Activated CD4-positive, alpha-beta T cell treated with anti-CD3 and anti-CD28 coated beads, Interleukin-2, amount 10 ng/mL, durations not matched to agents 7 days and 5 days (primary cell): ENCODE results near the gene APOBEC3H. TPM values are rescaled to one million over a fixed set of nuclear protein-coding genes. Genes with fewer than 3 reads are reported as not detected.

Experiments
- CTCF ChIA-PET: fragments of 350-600 bp; sonication (Branson Sonifier 250); formaldehyde crosslinking; loops from one replicate; lab custom pipeline; 2021; ENCODE audit warnings: antibody characterized with exemption; lab: Charles Lee
- POLR2A ChIA-PET: fragments of 350-600 bp; sonication (Branson Sonifier 250); formaldehyde crosslinking; loops from one replicate; lab custom pipeline; 2021; ENCODE audit warnings: antibody characterized with exemption; lab: Charles Lee
- DNase-seq: peaks from one replicate; pipeline ENCODE4 v3.0.0-alpha.2; 2020
- H3K27ac Mint-ChIP-seq: one replicate; pipeline ENCODE4 v1.8.0; 2021; ENCODE audit warnings: mild to moderate bottlenecking, moderate library complexity, mixed read lengths
- H3K27me3 Mint-ChIP-seq: one replicate; pipeline ENCODE4 v1.8.0; 2021; ENCODE audit warnings: mixed read lengths
- H3K36me3 Mint-ChIP-seq: one replicate; pipeline ENCODE4 v1.8.0; 2021; ENCODE audit warnings: low read depth, mixed read lengths
- H3K4me1 Mint-ChIP-seq: one replicate; pipeline ENCODE4 v1.8.0; 2021; ENCODE audit warnings: mixed read lengths
- H3K4me3 Mint-ChIP-seq: one replicate; pipeline ENCODE4 v1.8.0; 2021; ENCODE audit warnings: mild to moderate bottlenecking, moderate library complexity, mixed read lengths
- H3K9me3 Mint-ChIP-seq: one replicate; pipeline ENCODE4 v1.8.0; 2021; ENCODE audit warnings: mixed read lengths
- total RNA-seq, 2 experiments: library from RNA; stranded (reverse); gene quantifications; one replicate each; pipeline ENCODE4 v1.2.3, GENCODE V29; 2021

The APOBEC3H gene
- total RNA-seq, 2 experiments from 2014 or later: 46.0 to 54.3 TPM

- no peak overlapping the region for H3K27ac Mint-ChIP-seq
- H3K4me1 Mint-ChIP-seq: peaks cover 29% of the 10 kb centered on the region
- peaks cover 7% of the 10 kb centered on the region for H3K36me3 Mint-ChIP-seq
- ChIA-PET CTCF (no interaction called here), POLR2A (no interaction called here)
- DNase-seq: no peak
- H3K27me3 Mint-ChIP-seq: no peaks in the 10 kb centered on the region
- no peak overlapping the region for H3K4me3 Mint-ChIP-seq
- no peaks in the 10 kb centered on the region for H3K9me3 Mint-ChIP-seq
Observed at GRCh38 chr22:39103431-39103830, 6.4 kb downstream of the APOBEC3H start.

- POLR2A ChIA-PET: no interaction called here
Observed at GRCh38 chr22:39106326-39106725, 9.3 kb downstream of the APOBEC3H start.

GRCh38 chr22:39108487-39108886 lies 11.4 kb downstream of the APOBEC3H start:
- Mint-ChIP-seq H3K4me3 (no peak overlapping the region), H3K36me3 (peaks cover 1% of the 10 kb centered on the region), H3K27me3 (no peaks in the 10 kb centered on the region), H3K4me1 (peaks cover 8% of the 10 kb centered on the region), H3K9me3 (no peaks in the 10 kb centered on the region), H3K27ac (no peak overlapping the region)
- POLR2A ChIA-PET: no interaction called here
- no peak for DNase-seq
- CTCF ChIA-PET: interaction anchor here (0.9 to 1.4 kb wide), 2 partner anchors 9 to 239 kb away, joined by 3 read pairs; no protein-coding TSS in a partner anchor

More at GRCh38 chr22:39106326-39106725, 9.3 kb downstream of the APOBEC3H start:
- Mint-ChIP-seq H3K4me1 (peaks cover 10% of the 10 kb centered on the region), H3K27ac (no peak overlapping the region), H3K27me3 (no peaks in the 10 kb centered on the region), H3K9me3 (no peaks in the 10 kb centered on the region), H3K4me3 (no peak overlapping the region), H3K36me3 (peaks cover 7% of the 10 kb centered on the region)
- DNase-seq: no peak
- CTCF ChIA-PET: interaction anchor here (1.3 kb wide), 1 partner anchor 12 kb away, joined by 3 read pairs; no protein-coding TSS in a partner anchor

GRCh38 chr22:39109361-39109760 lies 12.3 kb downstream of the APOBEC3H start:
- CTCF ChIA-PET: interaction anchor here (2.1 kb wide), 1 partner anchor 10 kb away, joined by 6 read pairs; no protein-coding TSS in a partner anchor
- Mint-ChIP-seq H3K4me1 (peaks cover 14% of the 10 kb centered on the region), H3K4me3 (no peak overlapping the region), H3K27me3 (no peaks in the 10 kb centered on the region), H3K36me3 (no peaks in the 10 kb centered on the region), H3K9me3 (no peaks in the 10 kb centered on the region), H3K27ac (no peak overlapping the region)
- POLR2A ChIA-PET: no interaction called here
- DNase-seq: no peak

GRCh38 chr22:39110631-39111561 lies 13.9 kb downstream of the APOBEC3H start:
- H3K4me3 Mint-ChIP-seq: no peak overlapping the region
- H3K36me3 Mint-ChIP-seq: no peaks in the 10 kb centered on the region
- DNase-seq: no peak
- POLR2A ChIA-PET: no interaction called here
- H3K27ac Mint-ChIP-seq: no peak overlapping the region
- no peaks in the 10 kb centered on the region for H3K9me3 Mint-ChIP-seq
- H3K4me1 Mint-ChIP-seq: peaks cover 24% of the 10 kb centered on the region
- CTCF ChIA-PET: interaction anchor here (2.1 kb wide), 1 partner anchor 12 kb away, joined by 6 read pairs; no protein-coding TSS in a partner anchor
- H3K27me3 Mint-ChIP-seq: peaks cover 4% of the 10 kb centered on the region

- Mint-ChIP-seq H3K4me1 (peaks cover 48% of the 10 kb centered on the region), H3K27me3 (peaks cover 4% of the 10 kb centered on the region), H3K9me3 (no peaks in the 10 kb centered on the region), H3K27ac (no peak overlapping the region), H3K36me3 (no peaks in the 10 kb centered on the region), H3K4me3 (no peak overlapping the region)
- no peak for DNase-seq
- POLR2A ChIA-PET: interaction anchor here (0.6 kb wide), 1 partner anchor 13 kb away, joined by 4 read pairs; no protein-coding TSS in a partner anchor
- CTCF ChIA-PET: interaction anchor here (0.6 to 2.0 kb wide), 5 partner anchors 16 to 1274 kb away, joined by 3 to 7 read pairs (median 3); partner anchors contain the start of gene APOBEC3H
Observed at GRCh38 chr22:39114112-39114511, 17.1 kb downstream of the APOBEC3H start.

GRCh38 chr22:39115570-39115969 lies 18.5 kb downstream of the APOBEC3H start:
- Mint-ChIP-seq H3K36me3 (no peaks in the 10 kb centered on the region), H3K4me3 (no peak overlapping the region), H3K27me3 (peaks cover 4% of the 10 kb centered on the region), H3K27ac (no peak overlapping the region), H3K9me3 (no peaks in the 10 kb centered on the region), H3K4me1 (peaks cover 48% of the 10 kb centered on the region)
- ChIA-PET POLR2A (interaction anchor here (0.7 kb wide), 1 partner anchor 203 kb away, joined by 3 read pairs; no protein-coding TSS in a partner anchor), CTCF (interaction anchor here (1.5 to 2.0 kb wide), 2 partner anchors 20 to 246 kb away, joined by 4 to 6 read pairs; no protein-coding TSS in a partner anchor)
- DNase-seq: no peak

GRCh38 chr22:39115977-39116621 lies 19.1 kb downstream of the APOBEC3H start:
- Mint-ChIP-seq H3K4me3 (no peak overlapping the region), H3K4me1 (peaks cover 45% of the 10 kb centered on the region)
- POLR2A ChIA-PET: interaction anchor here (0.7 kb wide), 1 partner anchor 202 kb away, joined by 3 read pairs; no protein-coding TSS in a partner anchor

GRCh38 chr22:39117585-39118191 lies 20.6 kb downstream of the APOBEC3H start:
- H3K36me3 Mint-ChIP-seq: no peaks in the 10 kb centered on the region
- H3K4me3 Mint-ChIP-seq: peak overlapping the region; percentile 23
- CTCF ChIA-PET: interaction anchor here (0.7 to 1.3 kb wide), 7 partner anchors 18 to 480 kb away, joined by 3 to 6 read pairs (median 3); no protein-coding TSS in a partner anchor
- peaks cover 4% of the 10 kb centered on the region for H3K27me3 Mint-ChIP-seq
- no peaks in the 10 kb centered on the region for H3K9me3 Mint-ChIP-seq
- POLR2A ChIA-PET: no interaction called here
- peak overlapping the region; percentile 81 for H3K27ac Mint-ChIP-seq
- DNase-seq: peak; percentile 88
- peaks cover 52% of the 10 kb centered on the region for H3K4me1 Mint-ChIP-seq

More at GRCh38 chr22:39115977-39116621, 19.1 kb downstream of the APOBEC3H start:
- Mint-ChIP-seq H3K9me3 (no peaks in the 10 kb centered on the region), H3K27ac (peak overlapping the region; percentile 20), H3K36me3 (no peaks in the 10 kb centered on the region), H3K27me3 (peaks cover 4% of the 10 kb centered on the region)
- no peak for DNase-seq
- CTCF ChIA-PET: interaction anchor here (1.5 to 2.0 kb wide), 2 partner anchors 21 to 246 kb away, joined by 4 to 6 read pairs; no protein-coding TSS in a partner anchor

- no peak for DNase-seq
- Mint-ChIP-seq H3K4me1 (peaks cover 33% of the 10 kb centered on the region), H3K27me3 (no peaks in the 10 kb centered on the region), H3K36me3 (no peaks in the 10 kb centered on the region), H3K9me3 (no peaks in the 10 kb centered on the region), H3K27ac (peak overlapping the region; percentile 52), H3K4me3 (no peak overlapping the region)
- ChIA-PET CTCF (no interaction called here), POLR2A (no interaction called here)
Observed at GRCh38 chr22:39120983-39121382, 23.9 kb downstream of the APOBEC3H start.

- CTCF ChIA-PET: interaction anchor here (0.7 to 1.6 kb wide), 4 partner anchors 13 to 270 kb away, joined by 3 to 5 read pairs (median 4); no protein-coding TSS in a partner anchor
Observed at GRCh38 chr22:39122772-39123470, 25.9 kb downstream of the APOBEC3H start.

More at GRCh38 chr22:39122772-39123470, 25.9 kb downstream of the APOBEC3H start:
- H3K36me3 Mint-ChIP-seq: no peaks in the 10 kb centered on the region
- H3K4me1 Mint-ChIP-seq: peaks cover 18% of the 10 kb centered on the region
- DNase-seq: no peak
- H3K27me3 Mint-ChIP-seq: no peaks in the 10 kb centered on the region
- H3K27ac Mint-ChIP-seq: no peak overlapping the region
- POLR2A ChIA-PET: no interaction called here
- H3K4me3 Mint-ChIP-seq: no peak overlapping the region
- H3K9me3 Mint-ChIP-seq: no peaks in the 10 kb centered on the region
